OCI-LY1 (cell line): Measurements from ENCODE around the gene EFNB1.

Experiments
- H2AFZ ChIP-seq: fragments of 200-600 bp; sonication (generic), shearing (Covaris generic); 2 replicates; pipeline ENCODE4 v1.6.0; 2014; ENCODE audit warnings: antibody characterized with exemption, mild to moderate bottlenecking, low read length
- H3F3A ChIP-seq: fragments of 200-600 bp; sonication (generic), shearing (Covaris generic); 2 replicates; pipeline ENCODE4 v1.6.0; 2014; ENCODE audit warnings: mild to moderate bottlenecking, antibody characterized with exemption, low read length, moderate library complexity; ENCODE audit not compliant: insufficient read depth
- H3K27ac ChIP-seq: fragments of 200-600 bp; sonication (generic); 2 replicates; pipeline ENCODE4 v1.5.1; 2014; ENCODE audit warnings: low read length, mixed run types, mild to moderate bottlenecking, low read depth; ENCODE audit not compliant: poor library complexity, severe bottlenecking
- H3K27me3 ChIP-seq: fragments of 200-600 bp; sonication (generic); 2 replicates; pipeline ENCODE4 v1.6.0; 2014; ENCODE audit warnings: antibody characterized with exemption, mild to moderate bottlenecking, low read length, moderate library complexity; ENCODE audit not compliant: insufficient read depth
- H3K36me3 ChIP-seq: fragments of 200-600 bp; sonication (generic); 2 replicates; pipeline ENCODE4 v1.6.1; 2014; ENCODE audit warnings: mild to moderate bottlenecking, antibody characterized with exemption, low read length, moderate library complexity, mixed read lengths; ENCODE audit not compliant: insufficient read depth
- H3K4me1 ChIP-seq: fragments of 200-600 bp; sonication (generic); 2 replicates; pipeline ENCODE4 v1.5.1; 2014; ENCODE audit warnings: mild to moderate bottlenecking, low read length, moderate library complexity; ENCODE audit not compliant: insufficient read depth, severe bottlenecking
- H3K4me2 ChIP-seq: fragments of 200-600 bp; sonication (generic), shearing (Covaris generic); 2 replicates; pipeline ENCODE4 v1.6.1; 2014; ENCODE audit warnings: low read length
- H3K4me3 ChIP-seq: fragments of 200-600 bp; sonication (generic); 2 replicates; pipeline ENCODE4 v1.5.1; 2014; ENCODE audit warnings: low read length, low read depth, mild to moderate bottlenecking, mixed read lengths; ENCODE audit not compliant: poor library complexity, severe bottlenecking
- H3K79me2 ChIP-seq: fragments of 200-600 bp; shearing (Covaris generic); 2 replicates; pipeline ENCODE4 v1.6.1; 2016; ENCODE audit warnings: mixed run types, low read length, mixed read lengths; ENCODE audit not compliant: insufficient read depth
- H3K9ac ChIP-seq: fragments of 200-600 bp; sonication (generic), shearing (Covaris generic); 2 replicates; pipeline ENCODE4 v1.6.1; 2014; ENCODE audit warnings: mild to moderate bottlenecking, low read length, mixed read lengths
- H3K9me2 ChIP-seq: fragments of 200-600 bp; sonication (generic), shearing (Covaris generic); 2 replicates; pipeline ENCODE4 v1.6.1; 2014; ENCODE audit warnings: low read depth, mild to moderate bottlenecking, low read length, mixed read lengths
- H3K9me3 ChIP-seq: fragments of 200-600 bp; shearing (Covaris generic); 2 replicates; pipeline ENCODE4 v1.6.1; 2014; ENCODE audit warnings: low read length, mixed read lengths
- H4K20me1 ChIP-seq: fragments of 200-600 bp; sonication (generic), shearing (Covaris generic); 2 replicates; pipeline ENCODE4 v1.6.0; 2016; ENCODE audit warnings: mild to moderate bottlenecking, low read length; ENCODE audit not compliant: insufficient read depth
- EZH2 ChIP-seq: fragments of 200-600 bp; sonication (generic), shearing (Covaris generic); IDR thresholded peaks from 2 replicates; pipeline ENCODE4 v1.8.0; 2017; ENCODE audit warnings: borderline replicate concordance, mixed run types, mild to moderate bottlenecking, antibody characterized with exemption, low read length, moderate library complexity, mixed read lengths
- TF ChIP-seq, protein P1 (sequence below): fragments of 200-600 bp; sonication (generic), shearing (Covaris generic); IDR thresholded peaks from 2 replicates; pipeline ENCODE4 v1.5.1; 2017; ENCODE audit warnings: mild to moderate bottlenecking, antibody characterized with exemption, low read length, moderate library complexity, mixed read lengths

EFNB1 gene

DNA sequence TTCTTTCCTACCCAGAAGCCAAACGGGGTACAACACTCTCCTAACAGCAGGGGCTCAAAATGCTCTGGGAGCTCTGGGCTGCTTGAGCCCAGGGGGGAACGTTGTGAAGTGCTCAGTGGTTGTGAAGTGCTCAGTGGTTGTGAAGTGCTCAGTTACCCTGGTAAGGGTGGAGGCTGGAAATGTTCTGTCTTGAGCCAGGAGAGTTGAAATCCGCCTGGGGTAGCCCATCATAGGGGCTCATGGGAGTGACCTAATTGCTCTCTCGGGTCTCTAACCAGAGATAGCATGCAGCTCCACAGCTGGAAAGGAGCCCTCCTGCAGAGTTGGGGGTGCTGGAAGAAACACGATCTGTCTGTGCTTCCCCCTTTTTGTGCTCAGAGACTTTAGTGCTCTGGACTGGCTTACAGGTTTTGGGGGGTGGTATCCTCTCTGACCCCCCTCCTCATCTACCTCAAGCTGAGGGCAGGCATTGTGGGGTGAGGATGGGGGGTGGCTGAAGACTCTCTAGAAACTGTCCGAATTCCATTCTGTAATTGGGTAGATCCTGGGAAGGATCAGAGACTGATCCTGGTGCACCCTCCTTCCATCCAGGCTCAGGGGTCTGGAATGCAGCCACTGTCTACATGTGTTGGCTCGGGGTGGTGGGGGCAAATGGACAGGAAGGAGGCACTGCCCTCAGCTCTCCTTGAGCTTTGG is 2.7 kb downstream of the EFNB1 start:
- H4K20me1 ChIP-seq: no peaks in the 10 kb centered on the region
- H3K9me2 ChIP-seq: no peaks in the 10 kb centered on the region
- H3K79me2 ChIP-seq: no peaks in the 10 kb centered on the region
- H3K27me3 ChIP-seq: no peaks in the 10 kb centered on the region
- H3K4me2 ChIP-seq: no peak overlapping the region
- H3K9ac ChIP-seq: no peak overlapping the region
- no peak overlapping the region for H2AFZ ChIP-seq
- H3K27ac ChIP-seq: no peak overlapping the region
- H3K4me3 ChIP-seq: no peak overlapping the region
- TF ChIP-seq, protein P1, sequence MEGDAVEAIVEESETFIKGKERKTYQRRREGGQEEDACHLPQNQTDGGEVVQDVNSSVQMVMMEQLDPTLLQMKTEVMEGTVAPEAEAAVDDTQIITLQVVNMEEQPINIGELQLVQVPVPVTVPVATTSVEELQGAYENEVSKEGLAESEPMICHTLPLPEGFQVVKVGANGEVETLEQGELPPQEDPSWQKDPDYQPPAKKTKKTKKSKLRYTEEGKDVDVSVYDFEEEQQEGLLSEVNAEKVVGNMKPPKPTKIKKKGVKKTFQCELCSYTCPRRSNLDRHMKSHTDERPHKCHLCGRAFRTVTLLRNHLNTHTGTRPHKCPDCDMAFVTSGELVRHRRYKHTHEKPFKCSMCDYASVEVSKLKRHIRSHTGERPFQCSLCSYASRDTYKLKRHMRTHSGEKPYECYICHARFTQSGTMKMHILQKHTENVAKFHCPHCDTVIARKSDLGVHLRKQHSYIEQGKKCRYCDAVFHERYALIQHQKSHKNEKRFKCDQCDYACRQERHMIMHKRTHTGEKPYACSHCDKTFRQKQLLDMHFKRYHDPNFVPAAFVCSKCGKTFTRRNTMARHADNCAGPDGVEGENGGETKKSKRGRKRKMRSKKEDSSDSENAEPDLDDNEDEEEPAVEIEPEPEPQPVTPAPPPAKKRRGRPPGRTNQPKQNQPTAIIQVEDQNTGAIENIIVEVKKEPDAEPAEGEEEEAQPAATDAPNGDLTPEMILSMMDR: no peak
- no peak for TF ChIP-seq EZH2
- no peaks in the 10 kb centered on the region for H3K9me3 ChIP-seq
- no peaks in the 10 kb centered on the region for H3F3A ChIP-seq
- no peaks in the 10 kb centered on the region for H3K36me3 ChIP-seq
- peaks cover 20% of the 10 kb centered on the region for H3K4me1 ChIP-seq

DNA sequence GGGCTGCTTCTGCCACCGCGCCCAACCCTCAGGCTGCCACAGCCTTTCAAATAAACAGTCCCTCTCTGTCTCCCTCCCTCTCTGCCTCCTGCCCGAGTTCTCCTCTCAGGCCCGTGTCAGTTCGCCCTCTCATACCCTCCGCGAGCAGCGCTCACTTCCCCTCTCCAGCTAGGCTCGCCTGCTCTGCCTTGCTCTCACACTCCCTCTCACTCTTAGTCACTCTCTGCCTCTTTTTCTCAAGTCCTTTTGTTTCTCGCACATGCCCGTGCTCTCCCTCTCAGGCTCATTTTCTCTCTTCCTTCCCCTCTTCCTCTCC is 3.2 kb downstream of the EFNB1 start:
- Histone ChIP-seq H3K4me2 (no peak overlapping the region), H3K27me3 (no peaks in the 10 kb centered on the region), H3K36me3 (no peaks in the 10 kb centered on the region), H3F3A (no peaks in the 10 kb centered on the region), H3K9me2 (no peaks in the 10 kb centered on the region), H3K79me2 (no peaks in the 10 kb centered on the region), H2AFZ (no peak overlapping the region), H3K9ac (no peak overlapping the region), H3K9me3 (no peaks in the 10 kb centered on the region), H3K27ac (no peak overlapping the region), H3K4me3 (no peak overlapping the region), H3K4me1 (peaks cover 20% of the 10 kb centered on the region), H4K20me1 (no peaks in the 10 kb centered on the region)
- TF ChIP-seq, protein P1: no peak
- TF ChIP-seq EZH2: no peak

DNA sequence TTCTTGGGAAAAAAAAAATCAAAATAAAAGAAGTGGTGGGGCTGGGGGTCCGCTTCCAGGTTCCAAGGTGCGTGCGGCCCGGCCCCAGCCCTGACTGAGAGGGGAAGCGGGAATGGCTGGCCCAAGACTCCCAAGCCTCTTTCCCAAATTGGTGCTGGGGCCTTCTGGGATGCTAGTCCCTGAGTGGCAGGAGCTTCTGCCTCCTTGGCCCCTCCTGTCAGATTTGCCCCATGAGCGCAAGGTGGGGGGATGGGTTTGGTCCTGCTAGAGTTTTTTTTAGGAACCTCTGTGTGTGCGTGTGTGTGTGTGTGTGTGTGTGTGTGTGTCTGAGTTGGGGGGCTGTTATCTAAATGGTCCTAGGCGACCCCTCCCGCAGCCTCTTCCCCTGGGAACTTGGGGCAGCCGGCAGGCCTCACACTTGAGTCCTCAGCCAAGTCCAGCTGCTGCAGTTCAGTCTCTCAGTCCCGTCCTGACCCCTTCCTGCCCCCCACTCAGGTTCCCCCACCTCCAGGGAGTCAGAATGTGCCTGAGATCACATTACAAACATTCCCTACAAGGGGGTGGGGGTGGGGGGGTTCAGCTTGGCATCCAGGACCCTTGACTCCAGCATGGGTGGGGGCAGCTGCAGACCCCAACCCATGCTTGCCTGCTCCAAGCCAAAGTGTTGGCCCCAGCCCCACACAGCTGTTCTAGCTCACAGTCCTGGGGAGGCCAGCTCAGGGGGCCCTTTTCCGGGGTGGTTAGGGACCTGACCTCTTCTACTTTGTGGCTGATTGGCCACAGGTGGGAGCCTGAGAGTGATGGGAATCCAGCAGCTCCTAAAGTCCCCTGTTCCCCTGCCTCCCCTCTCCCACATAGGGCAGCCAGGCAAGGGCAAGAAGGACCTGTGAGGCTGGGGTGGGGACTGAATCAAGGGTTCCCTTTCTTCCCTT is 4.0 kb downstream of the EFNB1 start:
- H3K27ac ChIP-seq: no peak overlapping the region
- no peaks in the 10 kb centered on the region for H3K9me2 ChIP-seq
- no peaks in the 10 kb centered on the region for H3K9me3 ChIP-seq
- no peak overlapping the region for H3K4me3 ChIP-seq
- no peaks in the 10 kb centered on the region for H3F3A ChIP-seq
- no peaks in the 10 kb centered on the region for H4K20me1 ChIP-seq
- H3K4me1 ChIP-seq: peaks cover 20% of the 10 kb centered on the region
- H3K36me3 ChIP-seq: no peaks in the 10 kb centered on the region
- H2AFZ ChIP-seq: no peak overlapping the region
- no peak overlapping the region for H3K4me2 ChIP-seq
- TF ChIP-seq, protein P1: no peak
- TF ChIP-seq EZH2: no peak
- no peaks in the 10 kb centered on the region for H3K27me3 ChIP-seq
- no peaks in the 10 kb centered on the region for H3K79me2 ChIP-seq
- no peak overlapping the region for H3K9ac ChIP-seq
